ENCODE results near the gene ENO2.

Gene ENO2

GRCh38 chr12:6925239-6925539 lies 10.8 kb downstream of the ENO2 start:
- Histone ChIP-seq H3K4me3 (replicated peaks; ENCODE audit: insufficient read depth, low read length) (no peak overlapping the region), H3K27ac (replicated peaks) (no peak overlapping the region), H3K27me3 (ENCODE audit: insufficient read depth, poor library complexity, severe bottlenecking) (no peaks in the 10 kb centered on the region)
- DNase-seq (ENCODE audit: low read depth in 1 of 2, low spot score in 1 of 2) = no peak
- no peak for TF ChIP-seq CTCF (IDR thresholded peaks at IDR 0.05; ENCODE audit: insufficient read depth, low read length)
- TF ChIP-seq POLR2AphosphoS5 (IDR thresholded peaks at IDR 0.05; ENCODE audit: low read depth) = no peak
- TF ChIP-seq GABPA (IDR thresholded peaks at IDR 0.05; ENCODE audit: low read depth) = no peak
- no peak for TF ChIP-seq REST (IDR thresholded peaks at IDR 0.05; ENCODE audit: insufficient replicate concordance, low read depth)
- no peak for TF ChIP-seq SPI1 (IDR thresholded peaks at IDR 0.05; ENCODE audit: borderline replicate concordance, low read depth)

- no peak overlapping the region for H3K4me3 ChIP-seq (replicated peaks; ENCODE audit: insufficient read depth, low read length)
- H3K27ac ChIP-seq (replicated peaks) = no peak overlapping the region
- H3K27me3 ChIP-seq (ENCODE audit: insufficient read depth, poor library complexity, severe bottlenecking) = no peaks in the 10 kb centered on the region
- DNase-seq (ENCODE audit: low read depth in 1 of 2, low spot score in 1 of 2) = no peak
- no peak for TF ChIP-seq CTCF (IDR thresholded peaks at IDR 0.05; ENCODE audit: insufficient read depth, low read length)
- no peak for TF ChIP-seq GABPA (IDR thresholded peaks at IDR 0.05; ENCODE audit: low read depth)
- TF ChIP-seq POLR2AphosphoS5 (IDR thresholded peaks at IDR 0.05; ENCODE audit: low read depth) = no peak
- TF ChIP-seq REST (IDR thresholded peaks at IDR 0.05; ENCODE audit: insufficient replicate concordance, low read depth) = no peak
Observed at GRCh38 chr12:6925540-6926279, 11.3 kb downstream of the ENO2 start.

- peak in 1 of 2 experiments; percentile 71 for DNase-seq (ENCODE audit: low read depth in 1 of 2, low spot score in 1 of 2)
- Histone ChIP-seq H3K27me3 (ENCODE audit: insufficient read depth, poor library complexity, severe bottlenecking) (no peaks in the 10 kb centered on the region), H3K4me3 (replicated peaks; ENCODE audit: insufficient read depth, low read length) (peak within 1 kb of the TSS; percentile 60), H3K27ac (replicated peaks) (no peak within 1 kb of the TSS; the same call in 1 of the 2 replicates)
- TF ChIP-seq POLR2AphosphoS5 (IDR thresholded peaks at IDR 0.05; ENCODE audit: low read depth) = no peak
- TF ChIP-seq GABPA (IDR thresholded peaks at IDR 0.05; ENCODE audit: low read depth) = no peak
- no peak for TF ChIP-seq SPI1 (IDR thresholded peaks at IDR 0.05; ENCODE audit: borderline replicate concordance, low read depth)
- no peak for TF ChIP-seq REST (IDR thresholded peaks at IDR 0.05; ENCODE audit: insufficient replicate concordance, low read depth)
- no peak for TF ChIP-seq CTCF (IDR thresholded peaks at IDR 0.05; ENCODE audit: insufficient read depth, low read length)
Observed at GRCh38 chr12:6927379-6928021, 13.1 kb downstream of the ENO2 start, which contains the start of gene ATN1. Gene ATN1 (plus strand): TSS chr12:6927959. CDS start chr12:6934002, 6,043 bp downstream.
